NCI-H510A treated with DMSO at 0.1 percent for 48 hours (cell line): ENCODE measurements around the gene DHX29.
A peak's percentile ranks its signal among the peaks of the same experiment; 100 is the strongest.

ENCODE experiments used
- DNase-seq: peaks from one replicate; lab custom pipeline; 2025; lab: John Stamatoyannopoulos, UW

Gene DHX29

GRCh38 chr5:55232271-55232984 is 75.1 kb downstream of the DHX29 start:
- DNase-seq, result peak; percentile 15

DNA sequence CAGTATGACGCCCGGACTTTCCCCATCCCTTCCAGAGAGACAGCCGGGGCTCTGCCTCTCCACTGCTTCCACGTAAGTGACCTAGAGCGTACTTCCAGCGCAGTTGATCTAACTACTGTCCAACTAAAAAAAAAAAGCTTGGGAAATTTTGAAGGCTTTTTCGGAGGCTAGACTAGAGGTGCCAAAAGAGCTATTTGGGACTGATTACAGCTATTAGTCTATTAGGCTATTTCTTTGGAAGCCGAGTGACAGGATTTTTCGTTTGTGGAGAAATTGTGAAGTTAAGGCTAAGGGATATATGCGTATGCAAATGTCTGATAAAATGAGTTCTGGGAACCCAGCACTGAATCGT is 75.6 kb downstream of the DHX29 start:
- DNase-seq, result no peak

GRCh38 chr5:55231029-55231918 is 76.2 kb downstream of the DHX29 start:
- DNase-seq, result no peak

DNA sequence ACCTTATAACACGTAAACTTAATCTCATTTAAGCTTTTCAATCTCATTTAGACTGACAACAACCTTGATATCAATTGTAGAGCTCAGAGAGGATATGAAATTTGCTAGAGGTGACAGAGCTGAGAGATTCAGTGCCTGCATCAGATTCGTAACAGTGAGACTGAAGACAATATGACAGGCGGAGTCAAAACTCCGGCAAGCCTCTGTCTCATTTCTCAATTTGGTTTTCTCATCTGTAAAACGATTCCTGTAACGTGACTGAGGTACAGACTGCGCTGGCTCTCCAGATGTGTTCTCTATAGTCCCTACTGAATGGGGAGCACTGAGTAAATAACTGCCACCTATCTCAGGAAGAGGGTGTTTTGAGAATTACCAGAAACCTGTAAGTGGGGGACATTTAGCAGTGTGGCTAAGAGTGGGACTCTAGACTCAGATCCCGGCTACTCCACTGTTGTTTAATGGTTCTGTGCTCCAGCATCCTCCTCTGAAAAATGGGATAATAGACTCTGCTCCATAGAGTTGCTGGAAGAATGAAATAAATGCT is 77.3 kb downstream of the DHX29 start:
- no peak for DNase-seq

- no peak for DNase-seq
These were observed 79.6 kb downstream of the DHX29 start for GRCh38 chr5:55227664-55228430.

- peak; percentile 38 for DNase-seq
These were observed 80.4 kb downstream of the DHX29 start, which contains the start of gene MCIDAS for GRCh38 chr5:55226934-55227663. TSS of gene MCIDAS (minus strand) at chr5:55227315. CDS start at chr5:55227138, 177 bp downstream.

DNA sequence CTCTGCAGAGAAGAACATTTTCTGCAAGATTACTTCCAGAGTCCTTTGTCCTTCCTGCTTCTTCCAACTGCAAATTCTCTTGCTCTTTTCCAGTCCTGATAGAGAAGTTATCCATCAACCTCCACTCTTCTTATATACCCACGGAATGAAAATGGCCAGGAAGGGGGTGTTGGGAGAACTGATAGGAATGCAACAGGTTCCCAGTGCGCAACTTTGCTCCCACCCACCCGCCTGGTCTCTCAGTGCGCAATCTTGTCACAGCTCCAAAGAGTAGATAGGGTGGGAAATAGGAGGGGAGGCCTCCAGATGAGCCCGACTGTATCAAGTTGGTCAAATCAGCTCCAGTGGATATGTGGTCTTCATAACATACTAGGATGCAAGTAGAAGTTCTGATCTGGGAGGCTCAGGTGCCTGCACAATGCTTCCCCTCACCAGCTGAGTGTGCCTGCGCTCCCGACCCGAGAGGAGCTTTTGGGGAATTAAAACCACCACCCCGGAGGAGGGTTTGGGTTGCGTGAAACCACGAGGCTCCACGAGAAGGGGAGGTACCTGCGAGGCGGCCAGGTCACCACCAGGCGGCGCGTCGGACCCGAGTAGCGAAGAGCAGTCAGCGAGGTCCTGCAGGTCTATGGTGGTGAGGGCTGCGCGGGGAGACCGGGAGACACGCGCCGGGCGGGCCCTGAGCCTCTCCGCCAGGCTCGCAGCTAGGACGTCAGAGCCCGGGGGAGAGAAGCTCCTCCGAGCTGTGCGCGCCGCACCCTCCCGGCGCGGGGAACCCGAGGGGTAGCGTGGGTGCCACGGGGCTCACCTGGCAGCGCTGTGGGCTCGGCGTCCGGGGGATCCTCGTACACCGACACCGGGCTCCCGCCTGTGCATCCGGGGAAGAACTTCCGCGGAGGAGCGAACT is 81.2 kb downstream of the DHX29 start:
- DNase-seq, result peak; percentile 26

DNA sequence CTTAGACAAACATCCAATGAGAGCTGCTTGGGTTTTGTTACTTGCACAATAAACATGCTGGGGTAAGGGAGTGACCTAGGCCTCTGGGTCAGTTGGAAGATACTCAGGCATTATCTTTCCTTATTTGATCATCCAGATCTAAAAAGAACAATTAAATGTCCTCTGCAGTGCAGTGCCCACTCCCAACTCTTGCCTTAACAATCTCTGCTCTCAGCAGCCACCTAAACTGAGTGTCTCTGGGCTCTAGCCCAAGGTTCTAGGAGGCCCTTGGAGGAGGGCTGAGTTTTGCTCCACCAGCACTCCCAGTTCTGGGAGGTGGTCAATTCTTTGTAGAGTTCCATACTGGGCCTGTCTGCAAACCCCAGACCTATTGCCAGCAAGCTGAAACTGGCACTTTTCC is 82.1 kb downstream of the DHX29 start:
- no peak for DNase-seq

DNA sequence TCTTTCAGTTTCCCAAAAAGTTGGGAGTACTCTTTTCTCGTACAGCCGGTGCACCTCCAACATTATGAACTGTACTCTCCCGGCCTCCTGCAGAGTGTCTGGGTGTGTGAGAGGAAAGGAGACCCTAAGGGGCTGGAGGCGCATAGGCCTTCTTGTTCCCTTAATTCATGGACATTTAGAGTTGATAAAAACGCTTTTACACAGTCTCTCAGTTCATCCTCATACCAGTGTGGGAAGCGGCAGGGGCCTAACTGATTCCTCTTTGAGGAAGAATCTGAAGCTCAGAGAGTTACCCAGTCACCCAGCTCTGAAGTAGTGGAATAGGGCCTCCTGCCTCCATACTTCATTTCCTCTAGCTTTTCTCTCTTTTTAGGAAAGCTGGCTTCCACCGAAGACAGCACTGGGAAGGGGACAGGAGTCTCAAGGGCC is 83.7 kb downstream of the DHX29 start:
- no peak for DNase-seq

GRCh38 chr5:55222985-55223811 is 84.3 kb downstream of the DHX29 start:
- DNase-seq, result no peak

DNA sequence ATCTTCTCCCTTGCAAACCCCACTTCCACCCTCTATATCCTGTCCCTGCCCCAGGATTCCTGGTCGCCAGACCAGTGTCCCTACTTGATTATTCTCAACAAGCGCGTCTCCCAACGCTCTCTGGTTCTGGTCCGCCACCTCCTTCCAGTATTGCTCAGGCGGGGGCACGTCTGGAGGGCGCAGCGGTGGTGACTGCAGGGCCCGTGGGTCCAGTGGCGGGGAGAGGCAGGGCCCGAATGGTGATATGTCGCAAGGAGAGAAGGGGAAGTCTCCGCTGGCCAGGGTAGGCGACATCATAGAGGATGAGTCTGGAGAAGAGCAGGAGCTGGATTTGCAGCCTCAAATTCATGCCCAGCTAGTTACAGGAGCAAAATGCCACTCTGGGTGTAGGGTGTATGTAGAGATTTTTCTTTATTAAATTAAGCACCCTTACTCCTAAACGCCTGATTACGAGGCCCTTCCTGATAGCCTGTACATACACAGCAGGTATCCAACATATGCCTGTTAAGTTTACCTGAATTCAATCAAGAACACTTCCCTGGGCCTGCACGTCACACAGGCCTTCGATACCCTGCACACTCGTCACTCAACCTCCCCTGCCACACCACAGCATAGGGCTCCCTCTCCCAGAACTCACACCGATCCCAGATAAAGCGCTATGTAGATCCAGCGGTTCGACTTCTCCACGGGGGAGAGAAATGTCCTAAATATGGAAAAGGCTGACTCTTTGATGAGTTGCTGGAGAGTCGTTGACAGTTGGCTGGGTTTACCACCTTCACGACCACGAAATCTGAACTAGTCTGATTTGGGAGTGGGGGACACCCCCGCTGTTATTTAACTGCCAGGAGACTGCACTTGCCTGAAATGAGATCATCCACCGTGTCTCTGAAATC is 85.2 kb downstream of the DHX29 start:
- DNase-seq, result no peak

DNA sequence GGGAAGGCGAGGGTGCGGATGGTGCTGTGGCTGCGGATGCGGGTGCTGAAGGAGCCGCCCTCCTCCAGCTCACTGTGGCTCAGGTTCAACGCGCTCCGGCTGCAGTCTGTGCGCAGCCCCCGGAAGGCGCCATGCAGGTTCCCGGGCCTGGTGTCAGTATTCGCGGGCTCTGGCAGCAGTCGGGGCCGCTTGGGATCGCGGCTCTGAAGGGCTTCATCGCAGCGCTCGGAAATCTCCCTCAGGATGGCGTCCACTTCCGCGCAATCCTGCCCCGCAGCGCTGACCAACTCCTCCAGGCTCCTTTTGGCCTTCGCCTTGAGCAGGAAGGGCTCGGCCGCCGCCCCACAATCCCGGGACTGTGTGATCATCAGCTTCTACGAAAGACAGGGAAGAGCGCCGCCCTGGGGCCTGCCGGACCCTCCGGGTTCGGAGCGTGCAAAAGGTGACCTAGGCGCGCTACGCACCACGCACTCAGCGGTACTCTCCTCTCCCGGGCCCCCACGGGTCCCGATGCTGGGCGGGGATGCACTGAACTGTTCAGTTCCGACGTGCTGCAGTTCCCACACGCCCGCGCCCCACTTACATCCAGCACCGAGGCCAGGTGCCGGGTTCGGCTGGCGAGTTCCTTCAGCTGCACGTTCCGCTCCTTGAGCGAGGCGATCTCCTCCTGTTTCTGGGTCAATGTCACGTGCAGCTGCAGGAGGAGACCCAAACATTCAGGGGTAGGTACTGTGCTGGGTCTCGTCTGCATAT is 86.9 kb downstream of the DHX29 start:
- peak; percentile 32 for DNase-seq

GRCh38 chr5:55219770-55220169 is 87.7 kb downstream of the DHX29 start:
- peak; percentile 27 for DNase-seq

DNA sequence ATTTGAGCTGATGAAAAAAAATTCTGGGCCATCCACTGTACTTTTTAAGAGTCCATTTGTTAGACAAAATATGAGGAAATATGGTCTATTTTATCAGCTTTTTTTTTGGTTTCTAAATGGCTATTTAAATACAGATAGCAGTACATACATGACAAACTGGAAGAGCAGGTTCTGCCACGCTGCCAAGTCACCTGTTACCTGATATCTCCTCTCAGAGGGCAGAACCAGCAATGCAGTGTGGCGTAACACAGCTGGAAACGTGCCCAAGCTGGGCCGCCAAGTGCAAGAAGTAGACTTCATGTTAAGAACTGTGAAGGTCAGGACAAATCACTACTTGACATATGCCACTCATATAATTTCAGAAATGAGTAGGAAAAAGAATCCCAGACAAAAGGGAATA is 88.5 kb downstream of the DHX29 start:
- peak; percentile 84 for DNase-seq

DNA sequence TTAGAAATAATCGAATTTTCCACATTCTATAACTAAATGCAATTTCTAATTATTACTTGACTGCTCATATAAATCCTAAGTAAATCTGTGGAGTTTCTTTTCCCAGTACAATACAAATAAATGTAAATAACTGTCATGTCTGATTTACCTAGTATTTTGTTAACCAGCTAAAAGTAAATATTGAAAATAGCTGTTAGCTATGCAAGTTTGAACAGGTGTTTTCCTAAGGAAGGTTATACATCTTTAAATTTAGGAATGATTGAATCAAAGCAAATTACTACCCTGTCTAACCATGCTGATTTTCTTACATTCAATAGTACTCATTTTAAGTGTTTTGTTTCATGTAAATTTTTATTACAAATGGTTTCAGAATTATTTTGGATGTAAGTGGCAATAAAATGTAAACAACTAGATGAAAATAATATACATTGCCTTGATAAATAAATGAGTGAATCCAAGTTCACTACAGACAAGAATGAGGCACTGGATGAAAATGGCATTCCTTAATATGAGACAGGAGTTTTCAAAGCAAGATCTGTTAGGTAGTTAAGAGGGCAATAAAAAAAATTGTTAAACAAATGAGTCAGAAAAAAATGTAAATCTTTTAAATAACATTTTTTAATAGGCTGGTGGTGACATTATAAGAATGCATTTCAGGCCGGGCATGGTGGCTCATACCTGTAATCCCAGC is 96.2 kb downstream of the DHX29 start:
- DNase-seq, result peak; percentile 17
